Measurements from ENCODE around the gene VCPKMT.

Gene VCPKMT

DNA sequence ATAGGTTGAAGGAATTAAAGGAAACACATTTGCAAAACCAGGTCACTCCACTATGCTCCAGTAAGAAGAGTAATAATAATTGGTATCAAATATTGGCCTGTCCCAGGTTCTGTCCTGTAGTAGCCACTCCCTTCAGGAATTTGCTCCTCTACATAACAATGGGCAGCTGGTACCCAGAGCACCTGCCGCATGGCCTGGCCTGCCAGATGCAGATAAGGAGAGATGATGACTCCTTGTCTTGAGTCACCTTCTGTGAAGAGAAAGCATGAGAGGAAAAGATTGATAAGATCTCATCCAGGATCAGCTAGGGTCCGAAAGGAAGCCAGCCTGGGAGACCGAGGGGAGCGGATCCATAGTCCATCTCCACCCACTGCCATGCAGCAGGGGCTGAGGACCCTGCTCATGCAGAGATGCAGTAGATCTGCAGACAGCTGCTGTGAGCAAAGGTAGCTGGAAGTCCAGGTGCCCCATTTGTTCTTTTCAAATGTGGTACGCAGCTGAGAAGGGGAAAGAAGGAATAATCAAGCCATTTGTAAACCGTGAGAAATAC is 24.3 kb downstream of the VCPKMT start:
- Histone ChIP-seq H3K27me3 (ENCODE audit: control insufficient read depth, insufficient read depth, low read length) (no peaks in the 10 kb centered on the region), H3K4me1 (ENCODE audit: control insufficient read depth, low read depth, low read length) (peaks cover 3% of the 10 kb centered on the region), H3K4me3 (ENCODE audit: low read length) (no peak overlapping the region), H3K9ac (ENCODE audit: low read length) (no peak overlapping the region), H3K9me3 (ENCODE audit: control insufficient read depth, low read depth, low read length) (no peaks in the 10 kb centered on the region), H3K36me3 (ENCODE audit: control insufficient read depth, low read depth, low read length) (no peaks in the 10 kb centered on the region), H3K27ac (ENCODE audit: low read length) (no peak overlapping the region)

DNA sequence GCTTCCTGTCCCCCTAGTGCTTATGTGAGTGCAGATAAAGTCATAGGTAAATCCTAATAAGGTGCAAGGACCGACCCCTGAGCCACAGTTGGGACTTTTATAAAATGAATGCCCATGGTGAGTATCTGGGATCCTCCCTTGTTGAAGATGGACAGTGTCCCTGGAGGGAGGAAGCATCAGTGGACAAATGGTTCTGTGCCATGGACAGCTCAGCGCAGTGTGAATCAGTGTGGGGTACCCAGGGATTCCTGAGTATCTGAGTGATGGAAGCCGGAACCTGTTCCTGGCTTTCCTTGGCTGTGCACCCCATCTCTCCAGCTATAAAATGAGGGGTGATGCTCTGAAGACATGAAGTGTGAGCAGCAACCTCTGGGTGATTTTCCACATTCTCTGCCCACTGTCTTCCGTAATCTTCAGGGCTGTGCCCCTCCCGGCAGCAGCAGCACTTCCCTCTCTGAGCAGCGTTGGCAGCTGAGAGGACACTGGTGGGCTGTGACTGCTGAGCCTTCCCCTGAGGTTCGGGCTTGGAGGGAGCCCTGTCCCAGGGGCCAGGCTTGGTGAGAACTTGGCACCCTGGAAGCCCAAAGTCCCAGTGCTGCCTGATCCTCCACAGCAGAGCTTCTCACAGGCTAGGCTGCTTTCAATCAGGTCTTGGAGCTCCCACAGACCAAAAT is 25.0 kb downstream of the VCPKMT start:
- no peak overlapping the region for H3K9ac ChIP-seq (ENCODE audit: low read length)
- no peaks in the 10 kb centered on the region for H3K9me3 ChIP-seq (ENCODE audit: control insufficient read depth, low read depth, low read length)
- no peak overlapping the region for H3K27ac ChIP-seq (ENCODE audit: low read length)
- H3K27me3 ChIP-seq (ENCODE audit: control insufficient read depth, insufficient read depth, low read length): no peaks in the 10 kb centered on the region
- peaks cover 3% of the 10 kb centered on the region for H3K4me1 ChIP-seq (ENCODE audit: control insufficient read depth, low read depth, low read length)
- no peaks in the 10 kb centered on the region for H3K36me3 ChIP-seq (ENCODE audit: control insufficient read depth, low read depth, low read length)
- H3K4me3 ChIP-seq (ENCODE audit: low read length): no peak overlapping the region

- no peak overlapping the region for H3K27ac ChIP-seq (ENCODE audit: low read length)
- no peaks in the 10 kb centered on the region for H3K9me3 ChIP-seq (ENCODE audit: control insufficient read depth, low read depth, low read length)
- H3K36me3 ChIP-seq (ENCODE audit: control insufficient read depth, low read depth, low read length): no peaks in the 10 kb centered on the region
- H3K27me3 ChIP-seq (ENCODE audit: control insufficient read depth, insufficient read depth, low read length): no peaks in the 10 kb centered on the region
- no peak overlapping the region for H3K9ac ChIP-seq (ENCODE audit: low read length)
- H3K4me3 ChIP-seq (ENCODE audit: low read length): no peak overlapping the region
- peaks cover 3% of the 10 kb centered on the region for H3K4me1 ChIP-seq (ENCODE audit: control insufficient read depth, low read depth, low read length)
Measured at GRCh38 chr14:50089208-50089607, 27.2 kb downstream of the VCPKMT start.

- Histone ChIP-seq H3K36me3 (ENCODE audit: control insufficient read depth, low read depth, low read length) (no peaks in the 10 kb centered on the region), H3K4me1 (ENCODE audit: control insufficient read depth, low read depth, low read length) (peaks cover 3% of the 10 kb centered on the region), H3K9me3 (ENCODE audit: control insufficient read depth, low read depth, low read length) (no peaks in the 10 kb centered on the region), H3K27me3 (ENCODE audit: control insufficient read depth, insufficient read depth, low read length) (no peaks in the 10 kb centered on the region), H3K4me3 (ENCODE audit: low read length) (no peak overlapping the region), H3K27ac (ENCODE audit: low read length) (no peak overlapping the region), H3K9ac (ENCODE audit: low read length) (no peak overlapping the region)
Measured at GRCh38 chr14:50088731-50089130, 27.6 kb downstream of the VCPKMT start.

GRCh38 chr14:50088117-50088515 is 28.3 kb downstream of the VCPKMT start:
- Histone ChIP-seq H3K27me3 (ENCODE audit: control insufficient read depth, insufficient read depth, low read length) (no peaks in the 10 kb centered on the region), H3K27ac (ENCODE audit: low read length) (no peak overlapping the region), H3K4me1 (ENCODE audit: control insufficient read depth, low read depth, low read length) (peaks cover 3% of the 10 kb centered on the region), H3K9me3 (ENCODE audit: control insufficient read depth, low read depth, low read length) (no peaks in the 10 kb centered on the region), H3K36me3 (ENCODE audit: control insufficient read depth, low read depth, low read length) (no peaks in the 10 kb centered on the region), H3K9ac (ENCODE audit: low read length) (no peak overlapping the region), H3K4me3 (ENCODE audit: low read length) (no peak overlapping the region)

DNA sequence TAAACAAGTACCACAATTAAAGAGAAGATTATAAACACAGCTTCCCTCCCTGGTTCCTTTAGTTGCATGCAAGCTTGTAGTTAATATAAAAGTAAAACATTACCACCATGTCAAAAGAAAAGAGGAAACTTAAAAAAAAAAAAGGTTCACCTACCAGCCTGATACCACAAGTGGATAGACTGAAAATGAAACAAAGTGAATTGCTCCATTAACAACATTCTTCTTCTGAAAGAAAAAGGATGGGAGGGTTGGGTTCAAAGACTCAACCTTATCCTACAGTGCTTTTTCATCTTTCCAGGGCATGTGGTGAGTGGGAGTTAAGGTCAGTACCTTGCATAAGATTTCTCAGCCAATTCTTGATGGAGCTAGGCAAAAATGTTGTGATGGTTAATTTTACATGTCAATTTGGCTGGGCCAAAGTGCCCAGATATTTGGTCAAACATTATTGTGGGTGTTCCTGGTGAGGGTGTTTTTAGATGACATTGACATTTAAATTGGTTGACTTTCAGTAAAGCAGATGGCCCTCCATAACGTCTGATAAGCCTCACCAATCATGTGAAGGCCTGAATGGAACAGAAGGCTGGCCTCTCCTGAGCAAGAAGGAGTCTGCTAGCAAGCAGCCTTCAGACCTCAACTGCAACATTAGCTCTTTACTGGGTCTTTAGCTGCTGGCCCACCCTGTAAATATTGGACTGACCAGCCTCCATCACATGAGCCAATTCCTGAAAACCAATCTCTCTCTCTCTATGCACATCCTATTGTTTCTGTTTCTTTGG is 28.8 kb downstream of the VCPKMT start:
- Histone ChIP-seq H3K4me3 (ENCODE audit: low read length) (no peak overlapping the region), H3K36me3 (ENCODE audit: control insufficient read depth, low read depth, low read length) (no peaks in the 10 kb centered on the region), H3K27me3 (ENCODE audit: control insufficient read depth, insufficient read depth, low read length) (no peaks in the 10 kb centered on the region), H3K9me3 (ENCODE audit: control insufficient read depth, low read depth, low read length) (no peaks in the 10 kb centered on the region), H3K4me1 (ENCODE audit: control insufficient read depth, low read depth, low read length) (peaks cover 3% of the 10 kb centered on the region), H3K27ac (ENCODE audit: low read length) (no peak overlapping the region), H3K9ac (ENCODE audit: low read length) (no peak overlapping the region)

- Histone ChIP-seq H3K9ac (ENCODE audit: low read length) (no peak overlapping the region), H3K4me3 (ENCODE audit: low read length) (no peak overlapping the region), H3K9me3 (ENCODE audit: control insufficient read depth, low read depth, low read length) (no peaks in the 10 kb centered on the region), H3K36me3 (ENCODE audit: control insufficient read depth, low read depth, low read length) (no peaks in the 10 kb centered on the region), H3K27ac (ENCODE audit: low read length) (no peak overlapping the region), H3K4me1 (ENCODE audit: control insufficient read depth, low read depth, low read length) (no peaks in the 10 kb centered on the region), H3K27me3 (ENCODE audit: control insufficient read depth, insufficient read depth, low read length) (no peaks in the 10 kb centered on the region)
Measured at GRCh38 chr14:50086321-50086711, 30.1 kb downstream of the VCPKMT start.

GRCh38 chr14:50085570-50086320 is 30.6 kb downstream of the VCPKMT start:
- Histone ChIP-seq H3K4me1 (ENCODE audit: control insufficient read depth, low read depth, low read length) (no peaks in the 10 kb centered on the region), H3K27ac (ENCODE audit: low read length) (no peak overlapping the region), H3K4me3 (ENCODE audit: low read length) (no peak overlapping the region), H3K36me3 (ENCODE audit: control insufficient read depth, low read depth, low read length) (no peaks in the 10 kb centered on the region), H3K9ac (ENCODE audit: low read length) (no peak overlapping the region), H3K9me3 (ENCODE audit: control insufficient read depth, low read depth, low read length) (no peaks in the 10 kb centered on the region), H3K27me3 (ENCODE audit: control insufficient read depth, insufficient read depth, low read length) (no peaks in the 10 kb centered on the region)

DNA sequence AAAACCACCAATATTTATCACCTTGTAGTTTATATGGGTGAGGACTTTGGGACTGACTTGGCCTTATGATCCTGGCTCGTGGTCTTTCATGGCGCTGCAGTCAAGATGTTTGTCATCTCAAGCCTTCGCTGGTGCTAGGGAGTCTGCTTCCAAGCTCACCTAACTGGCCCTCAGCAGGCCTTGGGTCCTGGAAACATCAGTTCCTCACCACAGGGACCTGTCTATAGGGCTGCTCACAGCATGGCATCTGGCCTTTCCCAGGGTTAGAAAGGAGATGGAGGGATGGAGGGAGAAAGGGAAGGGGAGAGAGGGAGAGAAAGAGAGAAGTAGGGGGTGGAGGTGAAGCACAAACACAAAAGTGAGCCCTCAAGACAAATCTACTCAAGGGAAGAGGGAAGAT is 31.7 kb downstream of the VCPKMT start:
- Histone ChIP-seq H3K9ac (ENCODE audit: low read length) (no peak overlapping the region), H3K36me3 (ENCODE audit: control insufficient read depth, low read depth, low read length) (no peaks in the 10 kb centered on the region), H3K4me3 (ENCODE audit: low read length) (no peak overlapping the region), H3K4me1 (ENCODE audit: control insufficient read depth, low read depth, low read length) (no peaks in the 10 kb centered on the region), H3K27me3 (ENCODE audit: control insufficient read depth, insufficient read depth, low read length) (no peaks in the 10 kb centered on the region), H3K9me3 (ENCODE audit: control insufficient read depth, low read depth, low read length) (no peaks in the 10 kb centered on the region), H3K27ac (ENCODE audit: low read length) (no peak overlapping the region)

DNA sequence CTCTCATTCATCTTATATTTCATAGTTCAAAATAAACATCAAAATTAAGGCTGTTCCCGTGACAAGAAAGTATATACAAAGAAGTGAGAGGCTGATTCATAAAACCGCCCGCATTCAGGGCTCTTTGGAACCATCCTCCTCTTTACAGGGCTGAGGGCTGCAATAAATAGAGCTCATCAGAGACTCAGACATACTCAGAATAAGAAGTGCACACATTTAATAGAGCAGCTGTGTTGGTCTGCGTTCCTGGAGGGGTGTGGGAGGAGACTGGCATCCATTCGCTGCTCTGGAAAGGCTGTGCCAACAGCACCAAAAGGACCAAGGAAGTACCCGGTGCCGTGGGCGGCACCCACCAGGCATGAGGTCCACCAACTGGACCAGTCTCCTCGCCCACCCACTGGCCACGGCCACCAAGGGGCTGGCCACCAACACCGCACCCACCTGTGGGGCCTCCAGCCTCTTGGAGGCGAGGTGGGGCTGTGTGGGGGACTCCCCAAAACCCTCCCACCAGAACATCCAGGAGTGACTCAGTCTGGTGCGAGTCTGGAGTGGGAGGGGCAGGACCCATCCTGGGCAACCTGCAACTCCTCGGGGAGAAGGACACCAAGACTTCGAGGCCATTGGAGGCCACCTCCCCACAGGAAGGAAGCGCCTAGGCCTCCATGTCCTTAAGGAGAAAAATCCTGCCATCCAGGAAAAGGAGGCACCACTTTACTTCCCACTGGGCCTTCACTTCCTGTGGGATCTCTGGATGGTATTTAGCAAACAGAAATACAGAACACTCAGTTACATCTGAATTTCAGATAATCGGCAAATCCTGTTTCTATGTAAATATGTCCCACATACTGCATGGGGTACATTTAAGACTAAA is 32.7 kb downstream of the VCPKMT start:
- Histone ChIP-seq H3K27me3 (ENCODE audit: control insufficient read depth, insufficient read depth, low read length) (no peaks in the 10 kb centered on the region), H3K4me1 (ENCODE audit: control insufficient read depth, low read depth, low read length) (no peaks in the 10 kb centered on the region), H3K9me3 (ENCODE audit: control insufficient read depth, low read depth, low read length) (no peaks in the 10 kb centered on the region), H3K4me3 (ENCODE audit: low read length) (no peak overlapping the region), H3K36me3 (ENCODE audit: control insufficient read depth, low read depth, low read length) (no peaks in the 10 kb centered on the region), H3K27ac (ENCODE audit: low read length) (no peak overlapping the region), H3K9ac (ENCODE audit: low read length) (no peak overlapping the region)

All from iPS-18a (cell line).